Naive thymus-derived CD4-positive, alpha-beta T cell (primary cell): Measurements from ENCODE around the gene DCHS2. TPM values are rescaled to one million over a fixed set of nuclear protein-coding genes. Genes with fewer than 3 reads are reported as not detected.

Experiments used
- ATAC-seq: fragments of 150-1000 bp; cut with Tn5 transposase; 2 replicates; pipeline ENCODE4 v1.10.0; 2021; ENCODE audit warnings: mild to moderate bottlenecking, moderate library complexity
- CTCF ChIA-PET: fragments of 350-600 bp; sonication (Branson Sonifier 250); formaldehyde crosslinking; loops from one replicate; lab custom pipeline; 2021; ENCODE audit warnings: antibody characterized with exemption; lab: Charles Lee
- POLR2A ChIA-PET: fragments of 350-600 bp; sonication (Branson Sonifier 250); formaldehyde crosslinking; loops from one replicate; lab custom pipeline; 2021; ENCODE audit warnings: antibody characterized with exemption, inconsistent platforms; lab: Charles Lee
- DNase-seq, 9 donors: peaks; one replicate each; pipeline versions ENCODE4 v3.0.0 to v3.0.0-alpha.2; 2020 to 2022; ENCODE audit warnings: mixed read lengths in 1 of 9
- H3K27ac ChIP-seq: one replicate; pipeline ENCODE4 v1.7.0; 2013; ENCODE audit warnings: mild to moderate bottlenecking, low read depth, low read length, moderate library complexity
- H3K27me3 ChIP-seq, 2 donors: one replicate each; pipeline ENCODE4 v1.7.0; 2013; ENCODE audit warnings: low read length in 2 of 2, mild to moderate bottlenecking in 2 of 2, moderate library complexity in 2 of 2; ENCODE audit not compliant: control insufficient read depth in 2 of 2, insufficient read depth in 2 of 2
- H3K36me3 ChIP-seq, 3 experiments: 1 replicate in 2 of 3; 2 replicates in 1 of 3; pipeline ENCODE4 v1.7.0; 2013; ENCODE audit warnings: low read length in 3 of 3, mild to moderate bottlenecking in 3 of 3, moderate library complexity in 1 of 3; ENCODE audit not compliant: insufficient read depth in 3 of 3, control insufficient read depth in 2 of 3
- H3K4me1 ChIP-seq, 2 donors: one replicate each; pipeline ENCODE4 v1.7.0; 2013; ENCODE audit warnings: low read length in 2 of 2, mild to moderate bottlenecking in 2 of 2, moderate library complexity in 1 of 2; ENCODE audit not compliant: control insufficient read depth in 2 of 2, insufficient read depth in 2 of 2
- H3K4me3 ChIP-seq: 2 replicates; pipeline ENCODE4 v1.7.0; 2013; ENCODE audit warnings: mild to moderate bottlenecking, low read length
- H3K9me3 ChIP-seq, 3 experiments: 1 replicate in 2 of 3; 2 replicates in 1 of 3; pipeline ENCODE4 v1.7.0; 2013; ENCODE audit warnings: low read length in 3 of 3; ENCODE audit not compliant: control insufficient read depth in 2 of 3
- H3K27ac Mint-ChIP-seq, 9 donors: one replicate each; pipeline ENCODE4 v1.8.0; 2020 to 2022; ENCODE audit warnings: mixed read lengths in 9 of 9, mild to moderate bottlenecking in 8 of 9, moderate library complexity in 5 of 9, inconsistent platforms in 2 of 9
- H3K27me3 Mint-ChIP-seq, 5 donors: one replicate each; pipeline ENCODE4 v1.8.0; 2021 to 2022; ENCODE audit warnings: mixed read lengths in 5 of 5, mild to moderate bottlenecking in 1 of 5
- H3K36me3 Mint-ChIP-seq, 5 donors: one replicate each; pipeline ENCODE4 v1.8.0; 2020 to 2022; ENCODE audit warnings: mixed read lengths in 5 of 5, mild to moderate bottlenecking in 3 of 5, inconsistent platforms in 1 of 5
- H3K4me1 Mint-ChIP-seq, 7 donors: one replicate each; pipeline ENCODE4 v1.8.0; 2020 to 2022; ENCODE audit warnings: mixed read lengths in 7 of 7, mild to moderate bottlenecking in 3 of 7, inconsistent platforms in 1 of 7
- H3K4me3 Mint-ChIP-seq, 10 donors: one replicate each; pipeline ENCODE4 v1.8.0; 2020 to 2022; ENCODE audit warnings: mild to moderate bottlenecking in 10 of 10, mixed read lengths in 10 of 10, moderate library complexity in 6 of 10, inconsistent platforms in 2 of 10
- H3K9me3 Mint-ChIP-seq, 11 donors: one replicate each; pipeline ENCODE4 v1.8.0; 2020 to 2022; ENCODE audit warnings: mixed read lengths in 11 of 11, mild to moderate bottlenecking in 4 of 11, inconsistent platforms in 1 of 11, moderate library complexity in 1 of 11
- intact Hi-C, 2 donors: fragments of 100-400 bp; cut with micrococcal nuclease; formaldehyde crosslinking; loops; one replicate each; pipeline ENCODE4 v1.15.1; 2023
- polyA plus RNA-seq, 2 donors: library from polyadenylated mRNA; unstranded; fragments of 300-500 nt; fragmentation: Illumina TruSeq; gene quantifications; one replicate each; pipeline ENCODE4 v1.2.3, GENCODE V29; 2021
- total RNA-seq, 6 experiments: library from RNA in 5 of 6; stranded (reverse) in 5 of 6; gene quantifications; 1 replicate in 5 of 6; 2 replicates in 1 of 6; pipeline ENCODE4 v1.2.3 and lab custom pipeline; 2021 to 2026

The DCHS2 gene
- total and polyA plus RNA-seq, 7 experiments from 2014 or later: 0.05 to 0.08 TPM; not detected in 5

DNA sequence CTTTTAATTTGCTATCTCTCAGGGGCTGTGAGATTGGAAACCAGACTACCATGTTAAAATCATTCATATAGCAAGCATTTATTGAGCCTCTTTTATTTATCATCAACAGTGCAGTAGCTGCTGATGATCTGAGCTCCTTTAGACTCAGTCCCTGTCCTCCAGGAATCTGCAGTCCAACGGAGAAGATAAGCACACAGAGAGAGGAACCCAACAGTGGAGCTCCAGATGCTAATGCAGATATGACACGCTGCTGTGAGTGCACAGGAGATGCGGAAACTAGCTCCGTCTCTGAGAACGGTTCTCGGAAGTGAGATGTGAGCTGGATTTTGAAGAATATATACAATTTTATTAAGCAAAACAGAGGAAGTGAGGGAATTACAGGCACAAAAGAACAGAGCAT lies 35.4 kb downstream of the DCHS2 start:
- POLR2A ChIA-PET: no interaction called here
- Histone ChIP-seq H3K27ac (no peak overlapping the region), H3K36me3 (no peaks in the 10 kb centered on the region), H3K4me1 (no peaks in the 10 kb centered on the region), H3K4me3 (no peak overlapping the region), H3K27me3 (peaks cover 0 to 2% of the 10 kb centered on the region in 2 donors), H3K9me3 (peaks cover 0 to 4% (median 0%) of the 10 kb centered on the region in 3 experiments)
- peaks cover 11 to 28% (median 21%) of the 10 kb centered on the region in 5 donors for H3K27me3 Mint-ChIP-seq
- ATAC-seq: no peak
- no peak for DNase-seq
- peaks cover 0 to 5% (median 0%) of the 10 kb centered on the region in 11 donors for H3K9me3 Mint-ChIP-seq
- CTCF ChIA-PET: interaction anchor here (0.7 kb wide), 1 partner anchor 62 kb away, joined by 3 read pairs; no protein-coding TSS in a partner anchor
- H3K36me3 Mint-ChIP-seq: no peaks in the 10 kb centered on the region
- peaks cover 0 to 1% (median 0%) of the 10 kb centered on the region in 7 donors for H3K4me1 Mint-ChIP-seq
- H3K27ac Mint-ChIP-seq: no peak overlapping the region
- intact Hi-C loops: no loop called here
- no peak overlapping the region for H3K4me3 Mint-ChIP-seq

DNA sequence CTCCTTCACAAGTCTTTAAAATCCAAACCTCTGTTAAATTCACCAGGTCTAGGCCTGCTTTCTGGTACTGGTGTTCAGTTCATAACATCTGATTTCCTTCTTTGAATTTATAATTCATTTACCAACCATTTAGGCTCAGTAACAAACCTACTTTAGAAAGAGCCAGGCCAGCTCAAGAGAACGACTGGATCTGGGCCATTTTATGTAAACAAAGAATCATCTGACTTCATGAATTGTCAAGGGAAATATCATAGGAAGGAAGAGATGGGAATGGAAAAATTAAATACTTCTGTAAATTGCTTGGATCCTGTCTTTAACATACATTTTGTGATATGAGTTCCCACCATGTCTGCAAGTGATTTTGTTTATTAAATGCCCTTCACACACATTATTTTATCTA lies 36.5 kb downstream of the DCHS2 start:
- POLR2A ChIA-PET: no interaction called here
- peaks cover 0 to 1% (median 0%) of the 10 kb centered on the region in 7 donors for H3K4me1 Mint-ChIP-seq
- CTCF ChIA-PET: interaction anchor here (0.6 kb wide), 1 partner anchor 448 kb away, joined by 3 read pairs; no protein-coding TSS in a partner anchor
- H3K36me3 ChIP-seq: no peaks in the 10 kb centered on the region
- H3K27me3 ChIP-seq: peaks cover 0 to 2% of the 10 kb centered on the region in 2 donors
- DNase-seq (no peak), ATAC-seq (no peak)
- no peak overlapping the region for H3K27ac ChIP-seq
- H3K27me3 Mint-ChIP-seq: peaks cover 11 to 28% (median 21%) of the 10 kb centered on the region in 5 donors
- H3K4me1 ChIP-seq: no peaks in the 10 kb centered on the region
- H3K9me3 ChIP-seq: peaks cover 0 to 4% (median 0%) of the 10 kb centered on the region in 3 experiments
- H3K9me3 Mint-ChIP-seq: peaks cover 0 to 5% (median 0%) of the 10 kb centered on the region in 11 donors
- H3K27ac Mint-ChIP-seq: no peak overlapping the region
- H3K4me3 ChIP-seq: no peak overlapping the region
- no peak overlapping the region for H3K4me3 Mint-ChIP-seq
- intact Hi-C loops: no loop called here
- H3K36me3 Mint-ChIP-seq: no peaks in the 10 kb centered on the region

DNA sequence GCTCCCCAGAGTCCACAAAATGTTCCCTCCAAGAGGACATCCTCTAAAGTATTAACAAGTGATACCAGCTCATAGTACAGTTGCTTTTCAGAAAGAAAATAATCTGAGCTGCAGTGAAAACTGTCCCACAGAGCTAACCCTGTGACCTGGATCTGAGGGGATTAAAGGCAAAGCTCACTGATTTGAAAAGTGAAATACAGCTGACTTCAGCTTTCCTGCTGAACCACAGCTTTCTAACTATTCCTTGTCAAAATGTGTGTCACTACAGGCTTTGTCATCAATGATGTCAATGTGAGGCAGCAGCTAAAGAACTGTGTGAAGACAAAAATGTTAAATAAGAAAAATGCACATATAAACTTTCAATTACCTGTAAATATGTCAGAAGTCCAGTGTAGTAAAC lies 36.9 kb downstream of the DCHS2 start:
- Mint-ChIP-seq H3K4me3 (no peak overlapping the region), H3K4me1 (peaks cover 0 to 1% (median 0%) of the 10 kb centered on the region in 7 donors), H3K9me3 (peaks cover 0 to 5% (median 0%) of the 10 kb centered on the region in 11 donors), H3K27ac (no peak overlapping the region), H3K27me3 (peaks cover 11 to 26% (median 24%) of the 10 kb centered on the region in 5 donors), H3K36me3 (no peaks in the 10 kb centered on the region)
- POLR2A ChIA-PET: no interaction called here
- DNase-seq: no peak
- no peak for ATAC-seq
- CTCF ChIA-PET: interaction anchor here (0.6 kb wide), 1 partner anchor 449 kb away, joined by 3 read pairs; no protein-coding TSS in a partner anchor
- H3K4me3 ChIP-seq: no peak overlapping the region
- H3K27me3 ChIP-seq: peaks cover 0 to 2% of the 10 kb centered on the region in 2 donors
- intact Hi-C loops: no loop called here
- H3K27ac ChIP-seq: no peak overlapping the region
- no peaks in the 10 kb centered on the region for H3K36me3 ChIP-seq
- H3K9me3 ChIP-seq: peaks cover 0 to 4% (median 0%) of the 10 kb centered on the region in 3 experiments
- no peaks in the 10 kb centered on the region for H3K4me1 ChIP-seq

DNA sequence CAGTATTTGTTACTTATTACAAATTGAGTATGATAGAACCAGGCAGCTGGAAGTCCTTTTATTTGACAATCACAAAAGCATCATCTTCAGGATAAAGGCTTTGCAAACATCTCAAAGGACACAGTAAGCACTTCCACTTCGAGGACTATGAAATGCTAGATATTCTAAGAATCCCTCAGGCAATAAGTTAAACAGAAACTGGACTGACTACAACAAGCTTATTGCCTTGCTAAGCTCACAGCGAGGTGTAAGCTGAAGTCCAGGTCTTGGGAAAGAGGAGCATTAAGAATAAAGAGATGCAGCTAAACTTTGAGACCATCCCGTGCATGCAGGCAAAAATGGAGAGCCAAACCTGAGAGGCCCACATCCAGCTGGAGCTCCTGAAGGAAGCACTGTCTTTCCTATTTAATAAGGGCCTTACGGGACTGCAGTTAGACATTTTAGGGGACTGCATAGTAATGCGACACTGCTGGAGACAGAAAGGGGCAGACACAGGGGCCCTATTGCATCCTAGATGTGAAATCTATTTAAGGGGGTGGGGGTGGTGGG lies 38.7 kb downstream of the DCHS2 start:
- CTCF ChIA-PET: no interaction called here
- peaks cover 0 to 4% of the 10 kb centered on the region in 2 donors for H3K27me3 ChIP-seq

DNA sequence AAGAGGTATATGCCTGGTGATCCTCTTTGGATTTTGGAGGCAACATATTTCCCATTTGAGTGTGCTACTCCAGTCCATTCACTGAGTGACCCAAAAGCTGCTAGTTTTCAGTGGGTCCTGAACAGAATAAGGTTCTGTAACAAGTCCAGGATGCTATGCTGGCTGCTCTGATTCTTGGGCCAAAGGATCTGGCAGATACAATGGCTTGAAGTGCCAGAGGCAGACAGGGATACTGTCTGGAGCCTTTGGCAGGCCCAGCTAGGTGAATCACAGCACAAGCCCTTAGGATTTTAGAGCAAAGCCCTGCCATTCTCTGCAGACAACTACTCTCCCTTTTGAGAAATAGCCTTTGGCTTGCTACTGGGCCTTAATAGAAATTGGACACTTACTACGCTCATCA lies 40.6 kb downstream of the DCHS2 start:
- H3K4me1 Mint-ChIP-seq: no peaks in the 10 kb centered on the region
- ATAC-seq: no peak
- Histone ChIP-seq H3K4me3 (no peak overlapping the region), H3K36me3 (no peaks in the 10 kb centered on the region), H3K27me3 (peaks cover 0 to 3% of the 10 kb centered on the region in 2 donors), H3K9me3 (peaks cover 0 to 4% (median 0%) of the 10 kb centered on the region in 3 experiments), H3K4me1 (no peaks in the 10 kb centered on the region), H3K27ac (no peak overlapping the region)
- peaks cover 0 to 5% (median 0%) of the 10 kb centered on the region in 11 donors for H3K9me3 Mint-ChIP-seq
- no peak overlapping the region for H3K4me3 Mint-ChIP-seq
- intact Hi-C loops: no loop called here
- ChIA-PET POLR2A (no interaction called here), CTCF (no interaction called here)
- H3K27ac Mint-ChIP-seq: no peak overlapping the region
- no peak for DNase-seq
- no peaks in the 10 kb centered on the region for H3K36me3 Mint-ChIP-seq
- H3K27me3 Mint-ChIP-seq: peaks cover 2 to 17% (median 10%) of the 10 kb centered on the region in 5 donors

More for the DNA sequence above, 38.7 kb downstream of the DCHS2 start:
- H3K36me3 Mint-ChIP-seq: no peaks in the 10 kb centered on the region
- no peaks in the 10 kb centered on the region for H3K4me1 Mint-ChIP-seq
- no peak overlapping the region for H3K4me3 ChIP-seq
- POLR2A ChIA-PET: no interaction called here
- H3K9me3 ChIP-seq: peaks cover 0 to 4% (median 0%) of the 10 kb centered on the region in 3 experiments
- ATAC-seq (no peak), DNase-seq (no peak)
- H3K36me3 ChIP-seq: no peaks in the 10 kb centered on the region
- peaks cover 0 to 5% (median 0%) of the 10 kb centered on the region in 11 donors for H3K9me3 Mint-ChIP-seq
- H3K4me3 Mint-ChIP-seq: no peak overlapping the region
- no peak overlapping the region for H3K27ac ChIP-seq
- intact Hi-C loops: no loop called here
- H3K4me1 ChIP-seq: no peaks in the 10 kb centered on the region
- H3K27me3 Mint-ChIP-seq: peaks cover 4 to 23% (median 20%) of the 10 kb centered on the region in 5 donors
- no peak overlapping the region for H3K27ac Mint-ChIP-seq

DNA sequence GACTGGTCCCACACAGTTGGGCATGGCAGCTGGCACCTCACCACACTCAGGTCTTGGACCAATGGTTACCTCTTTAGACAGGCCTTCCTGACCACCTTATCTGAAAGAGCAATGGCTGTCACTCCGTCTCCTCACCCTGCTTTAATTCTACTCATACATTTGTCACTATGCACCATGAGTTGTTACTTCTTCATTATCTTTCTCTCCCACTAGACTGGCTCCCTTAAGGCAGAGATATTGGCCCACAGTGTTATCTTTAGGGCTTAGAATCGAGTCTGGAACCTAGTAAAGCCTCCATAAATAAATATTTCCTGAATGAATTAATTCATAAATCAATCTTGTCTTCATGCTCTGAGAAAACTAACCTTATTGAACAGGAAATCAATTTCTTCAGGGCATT lies 46.6 kb downstream of the DCHS2 start:
- intact Hi-C loops: no loop called here
- ChIA-PET CTCF (no interaction called here), POLR2A (no interaction called here)
- Mint-ChIP-seq H3K36me3 (no peaks in the 10 kb centered on the region), H3K27me3 (peaks cover 2 to 16% (median 5%) of the 10 kb centered on the region in 5 donors), H3K9me3 (no peaks in the 10 kb centered on the region), H3K27ac (no peak overlapping the region), H3K4me1 (no peaks in the 10 kb centered on the region), H3K4me3 (no peak overlapping the region)
- Histone ChIP-seq H3K9me3 (no peaks in the 10 kb centered on the region), H3K4me3 (no peak overlapping the region), H3K27me3 (peaks cover 0 to 3% of the 10 kb centered on the region in 2 donors), H3K4me1 (no peaks in the 10 kb centered on the region), H3K27ac (no peak overlapping the region), H3K36me3 (no peaks in the 10 kb centered on the region)
- DNase-seq: no peak
- ATAC-seq: no peak

DNA sequence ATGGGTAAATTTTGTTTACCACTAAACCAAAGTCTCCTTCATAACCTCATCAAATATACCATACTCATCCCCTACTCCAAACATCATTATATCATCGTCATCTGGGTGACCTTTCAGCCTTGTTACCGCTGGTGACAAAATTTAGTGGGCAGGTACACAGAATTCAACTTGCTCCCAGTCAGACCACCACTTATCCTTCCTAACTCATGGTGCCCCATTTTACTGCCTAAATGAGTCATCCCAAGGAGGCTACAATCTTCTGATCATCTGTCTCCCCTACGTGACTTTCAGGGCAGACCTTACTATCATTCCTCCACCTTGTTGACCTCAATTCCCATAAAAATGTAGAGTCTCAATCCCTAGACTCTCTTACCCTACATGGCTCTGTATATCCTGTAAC lies 49.6 kb downstream of the DCHS2 start:
- POLR2A ChIA-PET: no interaction called here
- CTCF ChIA-PET: no interaction called here
- DNase-seq: no peak

More for the DNA sequence above, 49.6 kb downstream of the DCHS2 start:
- no peak overlapping the region for H3K27ac Mint-ChIP-seq
- no peak for ATAC-seq
- no peaks in the 10 kb centered on the region for H3K27me3 ChIP-seq
- H3K36me3 ChIP-seq: no peaks in the 10 kb centered on the region
- intact Hi-C loops: no loop called here
- H3K9me3 ChIP-seq: no peaks in the 10 kb centered on the region
- no peaks in the 10 kb centered on the region for H3K9me3 Mint-ChIP-seq
- no peaks in the 10 kb centered on the region for H3K4me1 ChIP-seq
- H3K36me3 Mint-ChIP-seq: no peaks in the 10 kb centered on the region
- peaks cover 3 to 19% (median 4%) of the 10 kb centered on the region in 5 donors for H3K27me3 Mint-ChIP-seq
- H3K4me1 Mint-ChIP-seq: no peaks in the 10 kb centered on the region
- no peak overlapping the region for H3K4me3 Mint-ChIP-seq
- no peak overlapping the region for H3K27ac ChIP-seq
- H3K4me3 ChIP-seq: no peak overlapping the region
